HL-60 (cell line): ENCODE results near the gene DYNC1LI2.

Source experiments
- DNase-seq, 2 experiments: peaks; one replicate each; pipeline ENCODE4 v3.0.0-alpha.2; 2010 to 2020; ENCODE audit warnings: low read depth in 1 of 2, low spot score in 1 of 2
- H3K27ac ChIP-seq: fragments of 250-450 bp; sonication (Bioruptor Pico); replicated peaks from 2 replicates; pipeline ENCODE4 v1.5.1; 2020; ENCODE audit warnings: mild to moderate bottlenecking, moderate library complexity
- H3K27me3 ChIP-seq: fragments of 250-450 bp; sonication (Bioruptor Pico); 2 replicates; pipeline ENCODE4 v1.5.1; 2021; ENCODE audit warnings: mild to moderate bottlenecking, moderate library complexity; ENCODE audit not compliant: insufficient read depth, poor library complexity, severe bottlenecking
- H3K4me3 ChIP-seq: replicated peaks from 2 replicates; pipeline ENCODE4 v1.5.1; 2011; ENCODE audit warnings: mild to moderate bottlenecking, control low read depth, low read length; ENCODE audit not compliant: insufficient read depth
- CTCF ChIP-seq: IDR thresholded peaks from one replicate; pipeline ENCODE4 v1.5.1; 2011; ENCODE audit warnings: low read length, control low read depth, inconsistent platforms; ENCODE audit not compliant: insufficient read depth
- GABPA ChIP-seq: IDR thresholded peaks from 2 replicates; pipeline ENCODE4 v1.6.1; 2012; ENCODE audit warnings: low read depth
- POLR2AphosphoS5 ChIP-seq: IDR thresholded peaks from 2 replicates; pipeline ENCODE4 v1.6.1; 2012; ENCODE audit warnings: low read depth
- REST ChIP-seq: IDR thresholded peaks from 2 replicates; pipeline ENCODE4 v1.6.1; 2012; ENCODE audit warnings: low read depth; ENCODE audit not compliant: insufficient replicate concordance
- SPI1 ChIP-seq: IDR thresholded peaks from 2 replicates; pipeline ENCODE4 v1.6.1; 2012; ENCODE audit warnings: low read depth, mild to moderate bottlenecking, borderline replicate concordance

The DYNC1LI2 gene

DNA sequence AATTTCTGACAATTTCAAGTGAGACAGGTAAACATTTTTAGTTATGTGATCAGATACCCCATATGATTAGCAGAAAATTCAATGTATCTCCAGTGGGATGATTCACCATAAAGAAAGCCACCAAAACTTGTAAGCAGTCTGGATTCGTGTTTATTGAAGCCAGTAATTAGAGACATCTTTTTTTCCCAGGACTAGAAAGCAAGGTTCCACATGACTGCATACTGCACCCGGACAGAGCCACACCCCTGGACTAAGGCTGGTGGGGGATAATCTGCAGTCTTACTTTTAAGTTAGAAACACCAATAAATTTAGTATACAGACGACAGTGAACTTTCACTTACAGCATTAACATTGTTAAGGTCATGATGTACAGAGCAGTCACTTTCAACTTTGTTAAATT is 30.6 kb downstream of the DYNC1LI2 start:
- H3K4me3 ChIP-seq = no peak overlapping the region
- DNase-seq = no peak
- no peak overlapping the region for H3K27ac ChIP-seq
- no peaks in the 10 kb centered on the region for H3K27me3 ChIP-seq
- no peak for TF ChIP-seq GABPA
- no peak for TF ChIP-seq CTCF
- TF ChIP-seq SPI1 = no peak
- no peak for TF ChIP-seq REST
- TF ChIP-seq POLR2AphosphoS5 = no peak

DNA sequence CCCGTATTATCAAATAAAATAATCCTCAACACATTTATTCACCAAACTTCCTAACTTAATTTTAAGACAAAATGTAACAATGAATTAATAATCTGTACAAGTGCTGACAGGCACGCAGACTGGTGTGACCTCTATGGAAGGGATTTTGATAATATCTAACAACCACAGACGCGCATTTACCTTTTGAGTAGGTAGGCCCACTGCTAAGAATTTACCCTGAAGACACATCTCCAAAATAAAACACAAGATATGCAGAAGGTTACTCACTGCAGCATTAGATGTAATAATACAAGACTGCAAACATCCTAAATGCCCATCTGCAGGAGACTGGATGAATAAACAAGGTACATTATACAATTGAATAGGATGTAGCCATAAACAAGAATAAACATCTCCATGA is 32.2 kb downstream of the DYNC1LI2 start:
- no peak overlapping the region for H3K27ac ChIP-seq
- TF ChIP-seq CTCF = no peak
- TF ChIP-seq SPI1 = no peak
- no peak for TF ChIP-seq REST
- no peak for TF ChIP-seq POLR2AphosphoS5
- no peak for TF ChIP-seq GABPA

DNA sequence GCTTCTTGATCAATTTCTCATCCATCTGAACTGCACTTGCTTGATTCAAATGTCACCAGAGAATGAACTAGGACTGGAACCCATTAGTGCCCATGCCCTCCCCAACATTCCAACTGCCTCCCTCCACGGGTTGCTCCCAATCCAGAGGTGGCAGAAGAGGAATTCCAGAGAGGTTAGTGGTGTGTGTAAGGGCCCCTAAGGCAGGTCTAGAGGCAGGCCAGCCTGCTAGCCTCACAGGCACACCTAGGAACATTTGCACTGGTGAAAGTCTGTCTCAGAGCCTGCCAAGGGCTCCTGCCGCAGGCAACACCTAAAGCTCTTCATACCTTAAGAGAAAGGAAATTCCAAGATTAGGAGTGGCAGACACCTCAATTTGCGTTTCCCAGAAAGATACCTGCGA is 33.6 kb downstream of the DYNC1LI2 start:
- TF ChIP-seq REST = no peak
- no peak for TF ChIP-seq GABPA
- no peak for TF ChIP-seq POLR2AphosphoS5
- no peak for TF ChIP-seq SPI1
- TF ChIP-seq CTCF = no peak
- Histone ChIP-seq H3K4me3 (no peak overlapping the region), H3K27ac (no peak overlapping the region), H3K27me3 (no peaks in the 10 kb centered on the region)
- no peak for DNase-seq

More for the DNA sequence above, 32.2 kb downstream of the DYNC1LI2 start:
- Histone ChIP-seq H3K4me3 (no peak overlapping the region), H3K27me3 (no peaks in the 10 kb centered on the region)
- no peak for DNase-seq
